ENCODE measurements around the gene KDELR3.
A peak's percentile ranks its signal among the peaks of the same experiment; 100 is the strongest.

Gene KDELR3

GRCh38 chr22:38501797-38502672 is 34.1 kb downstream of the KDELR3 start:
- H3K4me3 Mint-ChIP-seq = peak overlapping the region; percentile 100
- ATAC-seq (replicated peaks; ENCODE audit: extremely low read depth, poor library complexity, severe bottlenecking) = no peak

DNA sequence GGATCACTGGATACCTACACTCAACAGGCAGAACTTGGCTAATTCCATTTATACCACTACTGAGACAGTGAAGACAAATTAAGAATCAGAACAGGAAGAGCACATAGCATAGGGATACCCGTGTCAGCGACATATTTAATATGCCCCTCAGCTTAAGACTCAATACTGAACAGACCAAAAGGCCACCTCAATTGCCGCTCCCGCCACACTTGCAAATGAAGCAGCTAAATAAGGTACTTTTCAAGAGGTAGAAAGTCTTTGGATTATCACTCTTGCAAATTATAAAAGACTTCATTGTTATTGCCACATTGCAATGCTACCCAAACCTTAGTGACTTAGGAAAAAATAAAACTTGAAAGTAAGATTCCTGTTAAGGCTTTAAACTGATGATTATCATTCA is 35.1 kb downstream of the KDELR3 start:
- no peak for DNase-seq (ENCODE audit: low spot score in 2 of 2)
- Mint-ChIP-seq H3K27ac (ENCODE audit: low read depth) (peak overlapping the region; percentile 100), H3K4me1 (peaks cover 61% of the 10 kb centered on the region), H3K9me3 (peaks cover 1% of the 10 kb centered on the region), H3K27me3 (no peaks in the 10 kb centered on the region), H3K36me3 (ENCODE audit: insufficient read depth) (peaks cover 72% of the 10 kb centered on the region), H3K4me3 (peak overlapping the region; percentile 100)
- no peak for ATAC-seq (replicated peaks; ENCODE audit: extremely low read depth, poor library complexity, severe bottlenecking)

More at GRCh38 chr22:38501797-38502672, 34.1 kb downstream of the KDELR3 start:
- Mint-ChIP-seq H3K36me3 (ENCODE audit: insufficient read depth) (peaks cover 79% of the 10 kb centered on the region), H3K27ac (ENCODE audit: low read depth) (peak overlapping the region; percentile 100), H3K27me3 (no peaks in the 10 kb centered on the region), H3K9me3 (no peaks in the 10 kb centered on the region), H3K4me1 (peaks cover 63% of the 10 kb centered on the region)
- no peak for DNase-seq (ENCODE audit: low spot score in 2 of 2)

GRCh38 chr22:38504731-38505540 is 37.0 kb downstream of the KDELR3 start:
- peak overlapping the region; percentile 100 for H3K4me3 Mint-ChIP-seq
- ATAC-seq (replicated peaks; ENCODE audit: extremely low read depth, poor library complexity, severe bottlenecking) = no peak
- peaks cover 58% of the 10 kb centered on the region for H3K4me1 Mint-ChIP-seq
- no peaks in the 10 kb centered on the region for H3K27me3 Mint-ChIP-seq
- H3K9me3 Mint-ChIP-seq = peaks cover 5% of the 10 kb centered on the region
- peaks cover 53% of the 10 kb centered on the region for H3K36me3 Mint-ChIP-seq (ENCODE audit: insufficient read depth)
- peak; percentile 28 to 37 for DNase-seq (ENCODE audit: low spot score in 2 of 2)
- H3K27ac Mint-ChIP-seq (ENCODE audit: low read depth) = peak overlapping the region; percentile 100

GRCh38 chr22:38505541-38506117 is 37.7 kb downstream of the KDELR3 start:
- Mint-ChIP-seq H3K9me3 (peaks cover 5% of the 10 kb centered on the region), H3K36me3 (ENCODE audit: insufficient read depth) (peaks cover 46% of the 10 kb centered on the region), H3K4me3 (peak overlapping the region; percentile 100), H3K27ac (ENCODE audit: low read depth) (peak overlapping the region; percentile 100), H3K4me1 (peaks cover 58% of the 10 kb centered on the region), H3K27me3 (no peaks in the 10 kb centered on the region)
- no peak for DNase-seq (ENCODE audit: low spot score in 2 of 2)
- ATAC-seq (replicated peaks; ENCODE audit: extremely low read depth, poor library complexity, severe bottlenecking) = peak; percentile 10

GRCh38 chr22:38506118-38506962 is 38.4 kb downstream of the KDELR3 start, which contains the start of gene DDX17:
Gene DDX17 (minus strand): TSS chr22:38506311.
- Mint-ChIP-seq H3K36me3 (ENCODE audit: insufficient read depth) (peaks cover 39% of the 10 kb centered on the region), H3K4me3 (peak within 1 kb of the TSS; percentile 100), H3K9me3 (peaks cover 5% of the 10 kb centered on the region), H3K4me1 (peaks cover 53% of the 10 kb centered on the region), H3K27me3 (no peaks in the 10 kb centered on the region), H3K27ac (ENCODE audit: low read depth) (peak within 1 kb of the TSS; percentile 100)
- DNase-seq (ENCODE audit: low spot score in 2 of 2) = peak; percentile 93 to 97
- ATAC-seq (replicated peaks; ENCODE audit: extremely low read depth, poor library complexity, severe bottlenecking) = peak; percentile 90

GRCh38 chr22:38510416-38510970 is 42.6 kb downstream of the KDELR3 start:
- Mint-ChIP-seq H3K36me3 (ENCODE audit: insufficient read depth) (peaks cover 14% of the 10 kb centered on the region), H3K27me3 (no peaks in the 10 kb centered on the region), H3K4me1 (peaks cover 15% of the 10 kb centered on the region), H3K4me3 (no peak overlapping the region), H3K9me3 (peaks cover 5% of the 10 kb centered on the region), H3K27ac (ENCODE audit: low read depth) (no peak overlapping the region)
- no peak for ATAC-seq (replicated peaks; ENCODE audit: extremely low read depth, poor library complexity, severe bottlenecking)
- no peak for DNase-seq (ENCODE audit: low spot score in 2 of 2)

DNA sequence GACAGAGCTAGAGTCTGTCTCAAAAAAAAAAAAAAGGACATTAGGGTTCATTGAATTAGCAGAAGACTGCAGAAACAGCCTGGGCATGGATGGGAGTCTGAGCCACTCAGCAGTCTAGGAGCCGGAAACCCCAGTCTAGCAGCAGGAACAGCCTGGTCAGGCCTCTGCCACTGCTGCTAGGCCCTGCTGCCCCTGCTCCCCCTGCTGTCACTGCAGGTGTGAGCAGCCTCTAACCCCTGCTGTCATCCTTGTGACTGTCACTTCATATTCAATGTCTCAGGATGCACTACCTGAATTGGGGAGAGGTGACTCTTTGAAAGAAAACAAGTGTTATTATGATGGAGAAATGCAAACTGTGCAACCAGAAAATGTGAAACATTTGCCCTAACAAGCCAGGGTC is 45.2 kb downstream of the KDELR3 start:
- Mint-ChIP-seq H3K9me3 (peaks cover 3% of the 10 kb centered on the region), H3K4me3 (no peak overlapping the region), H3K4me1 (peaks cover 6% of the 10 kb centered on the region), H3K27me3 (no peaks in the 10 kb centered on the region), H3K36me3 (ENCODE audit: insufficient read depth) (no peaks in the 10 kb centered on the region), H3K27ac (ENCODE audit: low read depth) (no peak overlapping the region)
- ATAC-seq (replicated peaks; ENCODE audit: extremely low read depth, poor library complexity, severe bottlenecking) (peak; percentile 73), DNase-seq (ENCODE audit: low spot score in 2 of 2) (peak in 1 of 2 donors; percentile 30)

- Mint-ChIP-seq H3K36me3 (ENCODE audit: insufficient read depth) (no peaks in the 10 kb centered on the region), H3K27ac (ENCODE audit: low read depth) (no peak overlapping the region), H3K27me3 (no peaks in the 10 kb centered on the region), H3K4me3 (no peak overlapping the region), H3K9me3 (no peaks in the 10 kb centered on the region), H3K4me1 (no peaks in the 10 kb centered on the region)
- ATAC-seq (replicated peaks; ENCODE audit: extremely low read depth, poor library complexity, severe bottlenecking) (no peak), DNase-seq (ENCODE audit: low spot score in 2 of 2) (no peak)
Observed at GRCh38 chr22:38518620-38519019, 50.7 kb downstream of the KDELR3 start.

- Mint-ChIP-seq H3K27ac (ENCODE audit: low read depth) (no peak overlapping the region), H3K4me3 (no peak overlapping the region), H3K9me3 (no peaks in the 10 kb centered on the region), H3K4me1 (no peaks in the 10 kb centered on the region), H3K27me3 (peaks cover 7% of the 10 kb centered on the region), H3K36me3 (ENCODE audit: insufficient read depth) (no peaks in the 10 kb centered on the region)
- no peak for ATAC-seq (replicated peaks; ENCODE audit: extremely low read depth, poor library complexity, severe bottlenecking)
- DNase-seq (ENCODE audit: low spot score in 2 of 2) = no peak
Observed at GRCh38 chr22:38519453-38520250, 51.8 kb downstream of the KDELR3 start.

DNA sequence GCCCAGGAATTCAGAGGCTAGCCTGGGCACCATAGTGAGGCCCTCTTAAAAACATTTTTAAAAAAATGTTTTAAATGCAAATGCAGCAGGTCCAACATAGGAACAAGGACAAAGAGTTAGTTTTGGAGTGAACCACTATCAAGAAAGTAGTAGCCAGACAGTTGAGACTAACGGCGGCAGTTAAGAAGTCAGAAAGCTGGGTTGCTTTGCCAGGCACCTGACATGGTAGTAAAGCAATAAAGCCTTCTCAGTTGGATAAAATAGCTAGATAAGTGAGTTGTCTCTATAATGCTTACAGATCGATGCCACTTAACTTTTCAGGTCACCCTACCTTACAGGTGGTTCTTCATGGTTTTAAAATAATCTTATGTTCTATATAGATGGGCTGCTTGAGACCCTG is 55.1 kb downstream of the KDELR3 start:
- Mint-ChIP-seq H3K4me1 (no peaks in the 10 kb centered on the region), H3K9me3 (no peaks in the 10 kb centered on the region)
- no peak for ATAC-seq (replicated peaks; ENCODE audit: extremely low read depth, poor library complexity, severe bottlenecking)

GRCh38 chr22:38523479-38523878 is 55.6 kb downstream of the KDELR3 start:
- Mint-ChIP-seq H3K9me3 (no peaks in the 10 kb centered on the region), H3K4me3 (no peak overlapping the region), H3K27me3 (peaks cover 11% of the 10 kb centered on the region), H3K36me3 (ENCODE audit: insufficient read depth) (no peaks in the 10 kb centered on the region), H3K27ac (ENCODE audit: low read depth) (no peak overlapping the region), H3K4me1 (no peaks in the 10 kb centered on the region)
- ATAC-seq (replicated peaks; ENCODE audit: extremely low read depth, poor library complexity, severe bottlenecking) (no peak), DNase-seq (ENCODE audit: low spot score in 2 of 2) (no peak)

More for the DNA sequence above, 55.1 kb downstream of the KDELR3 start:
- no peak overlapping the region for H3K27ac Mint-ChIP-seq (ENCODE audit: low read depth)
- no peak overlapping the region for H3K4me3 Mint-ChIP-seq
- H3K36me3 Mint-ChIP-seq (ENCODE audit: insufficient read depth) = no peaks in the 10 kb centered on the region
- no peak for DNase-seq (ENCODE audit: low spot score in 2 of 2)
- H3K27me3 Mint-ChIP-seq = peaks cover 11% of the 10 kb centered on the region
